ENCODE data around the gene LONP2.
"Not testable (repeated sequence)": the region's sequence is repeated elsewhere in the genome, so short reads cannot be mapped to it uniquely, and the experiment has no call there.

LONP2 gene

DNA sequence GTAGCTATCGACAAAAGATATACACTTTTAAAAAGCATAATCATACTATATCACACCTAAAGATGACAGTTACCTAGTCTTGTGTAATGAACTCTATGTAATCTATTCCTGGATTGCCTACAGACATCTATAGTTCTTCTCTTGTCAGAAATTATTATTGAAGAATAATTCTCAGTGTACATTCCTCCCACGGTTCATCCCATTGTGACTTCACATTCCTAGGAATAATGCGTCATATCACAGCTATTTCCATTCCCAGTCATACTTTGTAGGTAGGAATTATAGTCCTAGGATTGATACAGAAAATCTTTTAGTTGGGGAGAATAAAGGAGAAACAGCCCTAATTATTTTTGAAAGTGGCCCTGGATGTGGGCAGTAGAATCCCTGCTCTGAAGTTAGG, 47.2 kb downstream of the LONP2 start:
- no peak for DNase-seq (ENCODE audit: low read depth in 2 of 2, low spot score in 1 of 2)

DNA sequence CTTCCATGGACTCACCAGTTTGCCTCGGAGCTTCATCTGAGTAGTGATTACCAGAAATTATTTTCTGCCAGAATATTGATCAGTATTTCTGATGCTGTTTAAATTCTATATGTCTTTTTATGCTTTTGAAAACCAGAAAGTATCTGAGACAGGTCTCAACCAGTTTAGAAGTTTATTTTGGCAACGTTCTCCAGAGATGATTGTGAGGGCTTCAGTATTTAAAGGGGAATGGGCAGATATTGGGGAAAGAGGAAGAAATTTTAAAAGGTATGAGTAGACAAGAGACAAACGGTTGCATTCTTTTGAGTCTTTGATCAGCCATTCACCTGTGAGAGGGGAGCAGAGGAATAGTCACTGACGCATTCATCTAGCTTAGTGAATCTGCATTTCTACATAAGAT, 47.7 kb downstream of the LONP2 start:
- DNase-seq (ENCODE audit: low read depth in 2 of 2, low spot score in 1 of 2), result no peak

DNA sequence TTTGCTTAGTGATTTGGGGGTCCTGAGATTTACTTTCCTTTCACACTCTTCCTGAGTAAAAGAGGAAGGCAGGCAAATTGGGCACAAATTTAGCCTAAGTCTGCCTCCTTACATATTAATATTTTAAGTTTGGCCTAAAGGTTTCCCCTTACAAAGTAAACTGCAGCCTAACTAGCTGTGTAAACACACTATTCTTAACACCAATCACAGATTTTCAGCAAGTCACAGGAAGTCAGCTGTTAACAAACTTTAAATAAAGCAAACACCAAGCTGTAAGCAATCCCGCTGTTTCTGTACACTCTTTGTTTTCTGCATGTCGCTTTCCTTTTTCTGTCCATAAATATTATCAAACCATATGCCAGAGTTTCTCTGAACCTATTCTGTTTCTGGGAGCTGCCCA, 48.4 kb downstream of the LONP2 start:
- no peak for DNase-seq (ENCODE audit: low read depth in 2 of 2, low spot score in 1 of 2)

DNA sequence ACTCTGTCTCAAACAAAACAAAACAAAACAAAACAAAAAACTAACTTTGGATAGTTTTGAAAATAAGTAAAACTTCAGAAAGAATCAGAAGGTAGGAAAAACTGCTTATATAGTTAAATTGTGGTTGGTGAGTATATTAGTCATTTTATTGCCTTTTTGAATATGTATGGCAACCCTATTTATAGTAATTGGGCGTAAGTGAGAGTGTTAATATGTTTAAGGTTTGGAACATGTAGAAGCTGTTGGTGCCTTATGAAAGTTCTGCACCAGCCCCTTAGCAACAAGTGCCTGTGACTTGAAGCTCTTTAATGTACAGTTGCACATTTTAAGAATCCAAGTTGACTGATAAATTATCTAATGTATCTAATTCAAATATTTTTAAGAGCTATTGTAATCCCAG, 50.6 kb downstream of the LONP2 start:
- DNase-seq (ENCODE audit: low read depth in 2 of 2, low spot score in 1 of 2), result no peak

DNA sequence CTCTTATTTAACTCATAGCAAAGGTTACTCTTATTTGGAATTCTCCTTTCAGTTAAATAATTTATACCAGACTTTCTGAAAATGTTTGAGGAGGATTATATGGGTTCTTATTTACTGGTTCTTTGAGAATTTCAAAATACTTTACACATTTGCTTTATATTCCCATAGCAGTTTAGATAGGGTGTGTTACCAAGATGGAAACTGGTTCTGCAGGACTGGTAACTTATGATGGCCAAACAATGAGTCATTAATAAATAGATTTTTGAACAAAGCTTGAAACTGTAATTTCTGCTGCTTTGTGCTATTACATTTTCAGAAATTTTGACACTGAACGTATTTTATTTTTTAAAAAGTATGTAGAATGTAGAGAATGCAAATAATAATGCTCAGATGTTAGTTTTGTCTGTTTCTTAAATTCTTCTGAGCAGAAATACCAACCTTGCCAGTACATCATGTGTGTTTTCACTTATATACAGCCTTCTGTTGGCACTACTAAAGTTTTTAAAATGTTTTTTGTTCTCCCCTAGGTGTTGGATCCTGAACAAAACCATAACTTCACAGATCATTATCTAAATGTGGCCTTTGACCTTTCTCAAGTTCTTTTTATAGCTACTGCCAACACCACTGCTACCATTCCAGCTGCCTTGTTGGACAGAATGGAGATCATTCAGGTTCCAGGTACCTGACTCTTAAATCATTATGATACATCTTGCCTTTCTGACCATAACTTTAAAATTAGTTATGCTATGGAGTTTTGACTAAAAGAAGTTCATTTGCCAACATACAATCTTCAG, 51.6 kb downstream of the LONP2 start:
- DNase-seq (ENCODE audit: low read depth in 2 of 2, low spot score in 1 of 2), result no peak

DNA sequence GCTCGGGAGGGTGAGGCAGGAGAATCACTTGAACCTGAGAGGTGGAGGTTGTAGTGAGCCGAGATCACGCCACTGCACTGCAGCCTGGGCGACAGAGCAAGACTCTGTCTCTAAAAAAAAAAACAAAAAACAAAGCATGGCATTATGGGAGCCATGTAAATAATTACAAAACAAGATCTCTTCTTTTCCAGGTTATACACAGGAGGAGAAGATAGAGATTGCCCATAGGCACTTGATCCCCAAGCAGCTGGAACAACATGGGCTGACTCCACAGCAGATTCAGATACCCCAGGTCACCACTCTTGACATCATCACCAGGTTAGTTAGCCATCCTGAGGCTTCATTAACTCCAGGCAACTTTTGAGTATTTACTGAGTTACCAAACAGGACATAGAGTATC, 55.4 kb downstream of the LONP2 start:
- no peak for DNase-seq (ENCODE audit: low read depth in 2 of 2, low spot score in 1 of 2)

DNA sequence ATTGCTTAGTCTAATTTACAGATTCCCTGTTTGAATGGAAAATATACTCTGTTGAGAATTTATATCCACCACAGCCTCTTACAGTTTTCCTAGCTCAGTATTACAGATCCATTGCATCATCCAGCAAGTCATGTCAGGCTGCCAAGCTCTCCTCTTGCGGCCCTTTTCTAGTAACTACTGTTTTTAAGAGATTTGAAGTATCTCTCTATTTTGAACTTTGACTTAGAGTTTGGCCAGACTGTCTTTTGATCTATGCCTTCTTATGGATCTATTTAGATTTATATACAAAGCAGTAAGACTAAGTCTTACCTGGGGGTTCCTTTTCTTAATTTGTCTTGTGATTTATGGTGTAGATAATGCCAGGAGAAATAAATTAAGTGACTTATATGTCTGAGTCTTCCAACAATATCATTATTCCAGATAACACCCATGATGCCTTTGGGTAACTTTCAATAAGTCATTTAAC, 56.3 kb downstream of the LONP2 start:
- DNase-seq (ENCODE audit: low read depth in 2 of 2, low spot score in 1 of 2), result no peak

DNA sequence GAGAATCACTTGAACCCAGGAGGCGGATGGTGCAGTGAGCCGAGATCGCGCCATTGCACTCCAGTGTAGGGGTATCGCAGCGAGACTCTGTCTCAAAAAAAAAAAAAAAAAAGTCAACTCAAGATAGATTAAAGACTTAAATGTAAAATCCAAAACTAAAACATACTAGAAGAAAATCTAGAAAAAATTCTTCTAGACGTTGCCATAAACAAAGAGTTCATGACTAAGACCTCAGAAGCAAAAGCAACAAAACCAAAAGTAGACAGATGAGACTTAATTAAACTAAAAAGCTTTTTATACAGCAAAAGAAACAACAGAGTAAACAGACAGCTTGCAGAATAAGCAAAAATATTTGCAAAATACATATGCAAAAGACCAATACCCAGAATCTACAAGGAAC, 64.4 kb downstream of the LONP2 start:
- DNase-seq (ENCODE audit: low read depth in 2 of 2, low spot score in 1 of 2), result no peak

DNA sequence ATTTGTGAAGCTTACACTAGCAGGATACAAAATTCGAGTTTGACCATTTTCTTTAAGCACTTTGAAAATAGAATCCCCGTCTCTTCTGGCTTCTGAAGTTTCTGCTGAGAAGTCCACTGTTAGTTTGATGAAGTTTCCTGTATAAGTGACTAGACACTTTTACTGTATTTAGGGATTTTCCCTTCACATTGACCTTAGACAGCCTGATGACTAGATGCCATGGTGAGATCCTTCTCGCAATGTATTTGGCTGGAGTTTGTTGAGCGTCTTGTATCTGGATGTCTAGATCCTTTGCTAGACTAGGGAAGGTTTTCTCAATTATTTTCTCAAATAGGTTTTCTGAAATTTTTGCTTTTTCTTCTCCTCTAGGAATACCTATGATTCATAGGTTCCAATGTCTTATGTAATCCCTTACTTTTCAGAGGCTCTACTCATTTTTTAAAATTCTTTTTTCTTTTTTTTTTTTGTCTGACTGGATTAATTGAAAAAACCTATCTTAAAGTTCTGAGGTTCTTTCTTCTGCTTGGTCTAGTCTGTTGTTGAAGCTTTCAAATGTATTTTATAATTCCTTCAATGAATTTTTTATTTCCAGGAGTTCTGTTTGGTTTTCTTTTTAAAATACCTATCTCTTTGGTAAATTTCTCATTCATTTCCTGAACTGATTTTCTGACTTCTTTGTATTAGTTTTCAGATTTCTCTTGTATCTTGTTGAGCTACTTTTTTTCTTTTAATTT, 67.0 kb downstream of the LONP2 start:
- DNase-seq (ENCODE audit: low read depth in 2 of 2, low spot score in 1 of 2), result no peak

DNA sequence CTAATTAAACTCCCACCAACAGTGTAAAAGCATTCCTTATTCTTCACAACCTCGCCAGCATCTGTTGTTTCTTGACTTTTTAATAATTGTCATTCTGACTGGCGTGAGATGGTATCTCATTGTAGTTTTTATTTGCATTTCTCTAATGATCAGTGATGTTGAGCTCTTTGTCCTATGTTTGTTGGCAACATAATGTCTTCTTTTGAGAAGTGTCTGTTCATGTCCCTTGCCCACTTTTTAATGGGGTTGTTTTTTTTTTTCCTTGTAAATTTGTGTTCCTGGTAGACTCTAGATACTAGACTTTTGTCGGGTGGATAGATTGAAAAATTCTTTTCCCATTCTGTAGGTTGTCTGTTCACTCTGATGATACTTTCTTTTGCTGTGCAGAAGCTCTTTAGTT, 69.8 kb downstream of the LONP2 start:
- not testable (repeated sequence) for DNase-seq (ENCODE audit: low read depth in 2 of 2, low spot score in 1 of 2)

DNA sequence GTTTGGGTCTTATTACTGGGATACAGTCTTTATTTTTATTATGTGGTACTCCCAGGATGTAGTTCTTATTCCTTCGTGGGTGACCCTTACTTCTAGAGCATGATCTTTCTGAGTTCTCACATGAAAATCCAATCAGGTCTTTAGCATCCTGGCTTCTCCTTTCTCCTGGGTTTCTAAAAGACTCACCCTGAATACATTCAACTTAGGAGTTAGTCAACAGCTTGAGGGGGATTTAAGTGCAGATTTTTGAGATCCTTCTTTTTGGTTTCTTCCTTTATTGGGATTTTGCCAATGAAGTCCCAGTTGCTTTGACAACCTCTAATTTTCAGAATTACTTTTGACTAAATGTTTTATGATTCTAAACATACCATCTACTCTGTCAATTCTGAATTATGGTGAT, 72.9 kb downstream of the LONP2 start:
- no peak for DNase-seq (ENCODE audit: low read depth in 2 of 2, low spot score in 1 of 2)

DNA sequence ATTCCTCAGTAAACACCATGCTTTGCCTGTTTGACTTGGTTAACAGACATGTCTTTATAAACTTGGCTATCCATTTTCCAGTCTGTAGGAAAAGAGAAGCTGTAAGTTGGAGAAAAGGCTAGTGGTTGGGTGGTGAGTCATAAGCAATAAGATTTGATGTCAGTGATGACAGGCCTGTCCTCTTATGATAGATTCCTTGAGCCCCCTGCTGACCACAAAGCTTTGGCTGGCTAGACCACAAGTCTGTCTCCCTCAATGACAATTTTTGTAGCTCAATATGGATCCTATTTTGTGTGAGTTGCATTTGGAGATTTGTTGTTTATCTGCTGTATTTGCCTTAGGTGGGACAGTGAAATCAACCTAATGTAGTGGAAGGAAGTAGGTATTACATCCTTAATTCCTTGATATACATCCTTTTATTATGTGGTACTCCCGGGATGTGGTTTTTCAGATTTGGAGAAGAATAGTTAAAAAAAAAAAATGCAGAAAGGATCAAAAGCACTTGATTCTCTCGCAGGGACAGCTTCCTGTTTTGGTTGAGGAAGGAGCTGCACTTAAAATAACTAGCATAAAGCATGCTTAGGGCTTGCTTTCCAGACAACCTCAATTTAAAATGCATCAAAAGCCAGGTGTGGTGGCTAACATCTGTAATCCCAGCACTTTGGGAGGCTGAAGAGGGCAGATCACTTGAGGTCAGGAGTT, 73.7 kb downstream of the LONP2 start:
- DNase-seq (ENCODE audit: low read depth in 2 of 2, low spot score in 1 of 2), result no peak

DNA sequence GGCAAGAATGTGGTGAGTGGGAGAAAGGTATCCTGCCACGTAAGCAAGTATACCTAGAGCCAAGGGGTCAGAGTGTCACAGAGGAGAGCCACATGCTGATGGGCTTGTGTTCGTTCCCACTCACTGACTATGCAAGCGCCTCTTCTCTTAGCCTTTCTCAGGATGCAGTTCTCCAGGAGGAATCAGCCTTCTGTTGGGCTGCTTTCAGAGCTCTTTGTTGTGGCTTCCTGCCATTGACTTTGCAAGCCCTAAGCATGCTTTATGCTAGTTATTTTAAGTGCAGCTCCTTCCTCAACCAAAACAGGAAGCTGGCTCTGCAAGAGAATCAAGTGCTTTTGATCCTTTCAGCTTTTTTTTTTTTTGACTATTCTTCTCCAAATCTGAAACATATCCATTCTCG, 74.5 kb downstream of the LONP2 start:
- no peak for DNase-seq (ENCODE audit: low read depth in 2 of 2, low spot score in 1 of 2)

DNA sequence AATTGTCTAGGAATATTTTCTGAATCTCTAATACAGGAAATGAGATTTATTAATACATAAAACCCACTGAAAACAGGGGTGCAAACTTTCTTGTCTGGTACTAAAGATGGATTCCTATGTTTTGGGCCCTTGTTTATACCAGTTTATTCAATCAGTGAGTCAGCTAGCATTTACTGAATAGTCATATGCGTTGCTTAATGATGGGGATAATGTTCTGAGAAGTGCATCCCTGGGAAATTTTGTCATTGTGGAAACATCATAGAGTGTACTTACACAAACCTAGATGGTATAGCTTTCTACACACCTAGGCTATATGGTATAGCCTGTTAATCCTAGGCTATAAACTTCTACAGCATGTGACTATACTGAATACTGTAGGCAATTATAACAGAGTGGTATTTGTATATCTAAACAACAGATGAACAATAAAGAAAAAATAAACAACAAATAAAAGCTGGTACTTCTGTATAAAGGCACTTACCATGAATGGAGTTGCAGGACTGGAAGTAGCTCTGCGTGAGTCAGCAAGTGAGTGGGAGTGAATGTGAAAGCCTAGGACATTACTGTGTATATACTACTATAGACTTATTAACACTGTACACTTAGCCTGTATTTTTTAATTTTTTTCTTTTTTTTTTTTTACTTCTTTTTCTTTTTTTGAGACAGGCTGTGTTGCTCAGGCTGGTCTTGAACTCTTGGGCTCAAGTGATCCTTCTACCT, 77.4 kb downstream of the LONP2 start:
- DNase-seq (ENCODE audit: low read depth in 2 of 2, low spot score in 1 of 2), result no peak

DNA sequence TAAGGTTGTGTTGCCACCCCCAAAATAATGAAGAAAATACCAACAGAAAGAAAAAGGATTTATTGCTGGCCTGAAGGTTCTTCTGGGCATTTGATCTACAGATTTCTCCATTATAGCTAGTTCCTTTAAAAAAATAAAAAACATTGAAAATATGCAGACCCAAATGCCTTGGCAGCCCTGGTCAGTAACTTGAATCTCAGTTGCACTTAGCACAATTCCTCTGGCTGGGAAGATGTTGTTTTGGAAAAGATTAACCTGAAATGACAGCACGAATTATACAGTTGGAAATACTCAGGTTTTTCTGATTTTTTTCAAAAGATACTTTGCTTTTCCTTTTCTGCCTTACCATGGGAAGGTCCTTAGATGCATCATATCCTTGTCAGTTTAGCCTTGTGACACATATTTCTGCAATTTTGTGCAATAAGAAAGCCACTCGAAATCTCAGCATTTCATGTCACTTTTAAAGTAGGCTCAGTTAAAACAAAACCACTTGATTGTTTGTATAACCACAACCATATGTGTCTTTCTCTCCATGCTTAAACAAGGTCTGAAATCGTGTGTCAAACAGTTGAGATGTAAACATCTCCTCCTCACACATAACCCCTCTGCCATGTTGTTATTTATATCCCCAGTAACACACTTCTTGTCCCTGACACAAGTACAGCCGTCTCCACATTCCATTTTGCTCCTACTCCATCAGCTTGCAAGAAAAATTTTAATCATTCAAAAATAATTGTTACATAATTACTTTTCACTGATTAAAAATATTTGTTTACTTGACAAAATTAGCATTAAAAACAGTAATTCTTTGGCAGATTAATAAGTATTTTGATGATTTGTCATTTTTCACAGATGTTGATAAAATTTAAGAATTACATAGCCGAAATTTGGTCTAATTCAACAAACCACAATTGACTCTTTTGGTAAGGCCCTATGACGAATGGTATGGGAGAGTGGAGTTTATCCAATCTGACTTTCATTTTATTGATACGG, 80.0 kb downstream of the LONP2 start:
- DNase-seq (ENCODE audit: low read depth in 2 of 2, low spot score in 1 of 2), result no peak

DNA sequence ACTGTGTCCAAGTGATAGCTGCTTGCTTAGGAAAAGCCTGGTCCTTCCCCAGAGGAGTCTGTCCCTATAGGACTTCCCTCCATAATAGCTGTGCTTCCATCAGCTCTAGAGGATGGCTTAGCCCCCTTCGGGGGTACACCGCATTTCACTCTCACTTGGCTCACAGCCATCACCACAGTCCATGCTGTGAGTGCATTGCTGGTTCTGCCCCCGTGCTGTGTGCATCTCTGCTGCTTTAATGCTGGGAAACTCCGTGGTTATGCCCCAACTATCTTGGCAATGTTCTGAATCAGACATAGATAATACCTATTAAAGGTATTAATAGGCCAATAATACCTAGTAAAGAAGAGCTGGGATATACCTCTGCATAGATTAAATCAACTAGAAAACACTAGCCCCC, 82.8 kb downstream of the LONP2 start:
- no peak for DNase-seq (ENCODE audit: low read depth in 2 of 2, low spot score in 1 of 2)

DNA sequence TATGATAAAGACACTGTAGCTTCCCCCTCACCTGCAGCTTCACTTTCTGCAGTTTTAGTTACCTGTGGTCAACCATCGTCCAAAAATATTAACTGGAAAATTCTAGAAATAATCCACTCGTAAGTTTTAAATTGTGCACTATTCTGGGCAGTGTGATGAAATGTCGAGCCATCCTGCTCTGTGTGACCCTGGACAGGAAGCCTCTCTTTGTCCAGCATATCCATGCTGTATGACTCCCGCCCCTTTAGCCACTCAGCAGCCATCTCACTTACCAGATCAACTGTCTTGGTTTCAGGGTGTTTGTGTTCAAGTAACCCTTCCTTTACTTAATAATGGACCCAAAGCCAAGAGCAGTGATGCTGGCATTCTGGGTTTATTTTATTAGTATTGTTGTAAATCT, 85.0 kb downstream of the LONP2 start:
- no peak for DNase-seq (ENCODE audit: low read depth in 2 of 2, low spot score in 1 of 2)

DNA sequence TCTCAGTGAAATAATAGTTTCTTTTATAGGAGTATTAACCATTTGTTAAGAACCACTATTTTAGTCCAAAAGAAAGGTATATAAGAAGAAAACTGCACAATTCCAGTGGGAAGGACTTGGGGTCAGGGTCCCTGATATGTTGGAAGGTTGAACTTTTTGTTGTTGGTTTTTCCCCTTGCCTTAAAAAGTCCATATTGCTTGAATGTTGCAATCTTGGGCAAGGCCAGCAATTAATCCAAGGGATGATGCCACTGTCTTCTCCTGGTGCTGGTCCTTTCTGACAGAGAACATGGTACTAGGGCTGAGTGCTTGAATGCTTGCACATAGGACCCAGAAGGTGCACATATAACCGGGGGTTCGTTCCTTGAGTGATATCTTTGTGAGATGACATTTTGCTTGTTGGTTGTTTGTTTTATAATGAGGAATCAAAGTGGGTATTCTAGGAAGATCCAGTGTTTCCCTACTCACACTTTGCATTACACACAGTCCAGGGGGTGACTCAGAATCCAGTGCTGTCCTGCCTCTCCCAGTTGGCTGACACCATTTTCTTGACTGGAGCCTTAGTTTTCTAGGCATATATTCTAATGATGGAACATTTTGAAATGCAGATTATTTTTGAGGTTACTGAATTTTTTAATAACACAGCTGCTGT, 86.2 kb downstream of the LONP2 start:
- no peak for DNase-seq (ENCODE audit: low read depth in 2 of 2, low spot score in 1 of 2)

DNA sequence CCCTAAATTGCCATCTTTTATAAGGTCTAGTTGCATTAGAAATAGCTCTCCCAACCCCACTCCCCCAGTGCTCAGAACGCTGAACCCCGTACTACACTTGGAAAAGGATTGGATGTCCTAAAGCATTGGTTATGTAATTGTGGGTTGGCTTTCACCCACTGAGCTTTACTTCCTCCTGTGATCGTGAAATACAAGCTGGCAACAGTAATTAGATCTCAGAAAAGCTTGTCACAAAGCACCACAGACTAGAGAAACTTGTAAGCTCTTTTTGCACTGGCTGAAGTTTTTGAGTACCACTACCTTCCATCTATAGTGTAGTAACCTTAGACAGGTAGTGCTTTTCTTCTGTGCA, 86.7 kb downstream of the LONP2 start:
- no peak for DNase-seq (ENCODE audit: low read depth in 2 of 2, low spot score in 1 of 2)

DNA sequence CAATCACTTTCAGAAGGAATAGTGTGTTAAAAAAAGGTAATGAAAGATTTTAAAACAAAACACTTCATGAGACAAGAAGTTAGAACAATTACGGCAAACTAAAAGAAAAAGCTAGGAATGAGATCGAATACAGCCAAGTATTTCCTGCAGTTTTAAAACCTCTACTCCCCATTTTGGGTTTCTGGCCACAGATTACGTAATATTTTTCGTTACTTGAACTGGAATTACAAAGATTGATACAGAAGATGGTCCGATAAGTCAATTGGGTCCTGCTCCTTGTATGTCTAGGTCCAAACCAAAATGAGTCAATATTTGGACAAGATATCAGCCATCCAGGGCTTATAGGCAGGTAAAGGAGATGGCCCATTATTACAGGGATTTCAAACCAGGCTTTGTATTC, 88.9 kb downstream of the LONP2 start:
- no peak for DNase-seq (ENCODE audit: low read depth in 2 of 2, low spot score in 1 of 2)
